GM12892 (cell line): Measurements from ENCODE around the gene SDHA.
"Not testable (repeated sequence)": the region's sequence is repeated elsewhere in the genome, so short reads cannot be mapped to it uniquely, and the experiment has no call there.

Experiments used
- DNase-seq: peaks from one replicate; pipeline ENCODE4 v3.0.0; 2011; ENCODE audit not compliant: insufficient read length
- FAIRE-seq: peaks from 2 replicates; lab custom pipeline; 2011; peaks lifted over from hg19 to GRCh38; lab: Jason Lieb, UNC
- POLR2A ChIP-seq: IDR thresholded peaks from 2 replicates; pipeline ENCODE4 v1.6.1; 2011; ENCODE audit warnings: low read depth, low read length, control low read depth
- POLR2AphosphoS5 ChIP-seq: IDR thresholded peaks from 2 replicates; pipeline ENCODE4 v1.6.1; 2011; ENCODE audit warnings: low read depth, low read length, control low read depth
- TAF1 ChIP-seq: IDR thresholded peaks from 2 replicates; pipeline ENCODE4 v1.6.1; 2011; ENCODE audit warnings: low read depth, mild to moderate bottlenecking, control low read depth, low read length, borderline replicate concordance

Gene SDHA

DNA sequence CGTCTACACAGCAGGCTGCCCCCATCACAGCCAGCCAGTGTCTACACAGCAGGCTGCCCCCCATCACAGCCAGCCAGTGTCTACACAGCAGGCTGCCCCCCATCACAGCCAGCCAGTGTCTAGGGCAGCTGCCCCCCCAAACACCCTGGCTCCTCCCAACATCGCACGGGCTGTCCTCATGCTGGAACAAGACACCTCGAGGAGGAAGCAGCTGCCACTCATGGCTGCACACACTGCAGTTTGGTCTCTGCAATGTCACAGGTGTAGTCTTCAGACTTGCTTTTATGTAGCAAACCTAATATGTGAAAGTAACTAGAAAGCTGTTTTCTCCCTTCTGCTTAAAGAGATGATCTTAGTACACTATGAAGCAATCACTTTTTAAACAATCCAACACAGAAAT, 17.1 kb upstream of the SDHA start:
- FAIRE-seq, result no peak

DNA sequence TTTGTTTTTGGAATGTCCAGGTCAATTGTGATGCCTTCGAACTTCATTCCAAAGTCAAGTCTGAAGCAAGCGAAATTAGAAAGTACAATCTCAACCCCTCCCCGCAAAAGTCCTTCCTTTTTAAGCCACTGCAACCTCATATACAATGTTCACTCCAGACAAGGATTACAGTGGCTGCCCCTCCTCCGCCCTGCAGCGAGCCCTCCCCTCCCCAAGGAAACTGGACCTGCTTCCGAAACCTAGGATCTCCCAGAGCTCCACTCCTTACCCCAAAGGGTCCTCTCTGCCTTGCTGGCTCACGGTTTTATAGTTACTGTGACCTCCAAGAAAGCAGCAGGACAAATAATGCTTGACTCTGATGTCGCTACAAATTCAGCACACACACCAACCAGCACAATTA, 16.4 kb upstream of the SDHA start:
- DNase-seq, result no peak
- TF ChIP-seq TAF1 (no peak), POLR2A (no peak), POLR2AphosphoS5 (no peak)
- FAIRE-seq, result no peak

More for the DNA sequence above, 17.1 kb upstream of the SDHA start:
- DNase-seq, result no peak
- no peak for TF ChIP-seq POLR2AphosphoS5
- TF ChIP-seq TAF1, result no peak
- no peak for TF ChIP-seq POLR2A

DNA sequence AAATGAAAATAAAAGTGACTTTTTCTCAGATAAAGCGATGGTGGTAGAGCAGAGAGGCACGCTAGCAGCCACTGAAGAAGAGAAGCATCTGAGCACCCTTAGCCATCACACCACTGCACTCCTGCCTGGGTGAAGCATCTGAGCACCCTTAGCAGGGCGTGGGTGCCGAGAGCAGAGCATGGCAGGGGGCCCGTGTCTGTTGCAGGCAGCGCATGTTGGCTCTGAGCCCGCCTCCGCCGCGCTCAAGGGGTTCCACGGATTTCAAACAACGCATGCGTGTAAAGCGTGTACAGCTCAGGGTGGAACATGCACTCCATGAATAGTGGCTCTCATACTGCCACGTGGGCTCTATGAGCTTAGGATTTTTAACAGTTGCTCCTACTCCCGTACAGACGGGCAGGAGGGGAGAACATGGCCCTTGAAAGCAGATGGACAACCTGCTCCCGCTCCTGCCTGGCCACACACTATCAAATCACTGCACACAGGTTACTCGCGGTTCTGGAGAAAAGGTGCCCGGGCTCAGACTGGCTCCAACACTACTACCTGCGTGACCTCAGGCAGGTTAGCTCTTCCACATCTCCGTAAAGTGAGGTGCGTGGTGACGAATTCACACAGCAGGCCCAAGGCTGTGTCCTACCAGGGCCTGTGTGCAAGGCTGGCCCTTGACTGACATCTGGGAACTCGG, 14.7 kb upstream of the SDHA start:
- no peak for FAIRE-seq
- no peak for TF ChIP-seq POLR2A
- TF ChIP-seq TAF1, result no peak
- TF ChIP-seq POLR2AphosphoS5, result no peak
- DNase-seq, result no peak

DNA sequence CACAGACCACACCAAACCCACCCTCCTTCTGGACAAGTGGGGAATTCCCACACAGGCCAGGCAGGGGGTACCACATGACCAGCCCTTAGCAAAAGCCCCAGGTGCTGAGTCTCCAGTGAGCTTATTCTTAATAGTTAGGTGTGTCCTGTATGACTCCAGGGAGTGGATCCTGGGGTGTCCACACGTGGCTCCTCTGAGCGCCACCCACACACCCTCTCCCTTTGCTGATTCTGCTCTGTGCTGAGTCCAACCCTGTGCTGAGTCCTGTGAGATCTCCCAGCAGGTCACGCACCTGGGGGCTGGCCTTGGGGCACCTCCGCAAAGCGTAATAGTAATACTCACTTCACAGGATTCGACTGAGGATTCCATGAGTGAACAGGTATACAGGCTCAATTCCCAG, 14.1 kb upstream of the SDHA start:
- no peak for DNase-seq
- FAIRE-seq, result no peak
- no peak for TF ChIP-seq POLR2AphosphoS5
- TF ChIP-seq TAF1, result no peak
- TF ChIP-seq POLR2A, result no peak

DNA sequence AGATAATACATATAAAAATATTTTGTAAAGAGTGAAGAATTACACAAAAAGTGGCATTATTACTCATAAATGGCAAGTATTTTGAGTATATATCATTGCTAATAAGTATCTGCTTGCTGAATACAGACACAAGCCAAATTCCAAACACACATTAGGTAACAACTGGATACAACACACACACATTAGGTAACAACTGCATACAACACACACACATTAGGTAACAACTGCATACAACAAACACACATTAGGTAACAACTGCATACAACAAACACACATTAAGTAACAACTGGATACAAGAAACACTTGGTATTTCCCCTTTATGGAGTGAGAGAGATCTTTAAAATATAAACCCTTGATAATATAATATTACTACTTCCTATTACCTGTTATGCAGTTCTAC, 13.7 kb upstream of the SDHA start:
- no peak for DNase-seq
- TF ChIP-seq TAF1 (no peak), POLR2AphosphoS5 (no peak), POLR2A (no peak)
- FAIRE-seq, result no peak

DNA sequence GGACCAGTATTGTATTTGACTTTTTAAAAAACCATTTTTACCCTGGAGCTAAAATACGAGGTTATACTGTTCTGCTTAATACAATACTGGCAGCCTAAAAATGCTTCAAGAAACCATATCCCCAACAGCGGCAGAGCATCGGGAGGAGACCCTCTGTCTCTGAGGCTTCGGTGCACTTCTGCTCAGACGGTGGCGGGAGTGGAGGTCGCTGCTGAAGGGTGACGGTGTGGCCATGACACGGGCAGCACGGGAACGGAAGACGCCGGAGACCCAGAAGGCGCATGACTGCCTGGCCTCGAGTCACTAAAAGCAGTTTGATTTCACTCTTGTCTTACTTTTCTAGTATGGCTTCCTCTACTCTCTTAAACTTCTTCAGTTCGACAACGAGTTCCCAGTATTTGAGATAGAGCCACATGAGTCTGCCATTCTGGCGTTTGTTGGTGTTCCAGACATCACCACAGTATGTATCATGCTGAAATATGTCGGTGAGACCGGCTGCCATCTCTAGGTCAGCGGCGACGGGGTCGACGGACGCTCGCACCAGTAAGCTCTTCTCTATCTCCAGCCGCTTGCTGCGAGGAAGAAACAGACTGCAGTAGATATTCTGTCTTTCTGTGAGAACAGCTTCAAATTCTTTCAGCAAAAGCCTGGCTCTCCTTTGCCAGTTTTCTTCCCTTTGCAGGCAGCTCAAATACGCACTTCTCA, 13.0 kb upstream of the SDHA start:
- TF ChIP-seq POLR2A (no peak), POLR2AphosphoS5 (no peak), TAF1 (no peak)
- DNase-seq (no peak), FAIRE-seq (no peak)

DNA sequence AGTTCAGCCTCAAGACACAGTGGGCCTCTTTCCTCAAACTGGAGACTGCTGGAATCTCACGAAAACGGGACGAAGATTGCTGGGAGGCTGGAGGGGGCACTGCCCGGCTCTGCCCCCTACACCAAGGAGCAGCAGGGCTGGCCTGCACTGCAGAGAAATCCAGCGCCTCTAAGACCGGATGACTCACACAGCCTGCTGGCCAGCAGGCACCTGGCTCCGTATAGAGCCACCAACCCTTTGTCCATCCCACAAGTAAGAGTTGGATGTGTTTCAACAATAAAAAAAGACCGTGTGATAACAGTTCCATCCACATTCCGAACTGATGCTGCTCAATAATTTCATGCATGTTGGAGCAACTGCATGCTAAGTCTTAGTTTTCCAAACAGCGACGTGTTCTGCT, 11.7 kb upstream of the SDHA start:
- TF ChIP-seq TAF1 (no peak), POLR2A (no peak), POLR2AphosphoS5 (no peak)
- DNase-seq (no peak), FAIRE-seq (no peak)

DNA sequence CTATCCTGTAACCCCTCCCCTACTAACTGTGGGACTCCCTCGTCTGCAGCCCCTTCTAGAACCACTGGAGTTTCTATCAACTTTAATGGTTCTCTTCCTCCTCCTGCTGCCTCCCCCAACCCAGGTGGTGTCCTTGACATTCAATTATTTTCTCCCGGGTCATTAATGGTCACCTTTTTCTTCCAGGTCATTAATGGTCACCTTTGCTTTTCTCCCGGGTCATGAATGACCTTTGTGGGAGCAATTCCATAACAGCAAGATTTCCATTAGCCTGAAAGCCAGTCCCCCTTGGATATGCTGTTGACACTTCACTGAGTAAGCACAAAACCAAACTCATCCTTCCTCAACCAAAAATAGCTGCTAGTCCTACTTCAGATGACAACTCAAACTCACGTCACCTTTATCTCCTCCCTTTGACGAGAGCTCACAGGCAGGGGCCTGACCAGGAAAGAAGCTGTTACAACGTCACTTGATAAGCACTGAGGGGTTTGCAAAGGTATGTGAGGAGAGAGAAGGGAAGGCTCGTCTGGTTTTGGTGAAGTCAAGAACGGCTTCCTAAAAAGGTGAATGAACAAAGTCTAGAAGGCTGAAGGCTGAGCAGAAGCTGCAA, 11.1 kb upstream of the SDHA start:
- FAIRE-seq, result no peak
- no peak for TF ChIP-seq POLR2A
- no peak for TF ChIP-seq POLR2AphosphoS5
- TF ChIP-seq TAF1, result no peak
- no peak for DNase-seq

DNA sequence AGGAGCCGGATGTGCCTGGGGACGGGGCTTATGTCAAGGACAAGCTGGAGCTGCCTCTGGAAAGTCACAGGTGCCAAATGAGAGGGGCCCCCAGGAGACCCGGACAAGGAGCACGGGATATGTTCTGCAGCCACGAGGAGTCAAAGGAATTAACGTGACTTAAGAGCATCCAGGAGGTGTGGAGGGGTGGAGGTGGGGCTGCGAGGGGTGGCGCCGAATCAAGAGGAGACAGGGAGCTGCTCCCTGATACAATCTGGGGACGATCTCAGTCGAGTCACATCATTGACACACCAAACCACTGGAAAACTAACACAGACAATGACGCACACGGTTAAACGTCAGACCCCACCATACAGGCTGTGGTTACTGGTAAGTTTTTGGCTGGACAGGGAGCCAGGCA, 10.5 kb upstream of the SDHA start:
- TF ChIP-seq TAF1 (no peak), POLR2A (no peak), POLR2AphosphoS5 (no peak)
- DNase-seq (no peak), FAIRE-seq (no peak)

DNA sequence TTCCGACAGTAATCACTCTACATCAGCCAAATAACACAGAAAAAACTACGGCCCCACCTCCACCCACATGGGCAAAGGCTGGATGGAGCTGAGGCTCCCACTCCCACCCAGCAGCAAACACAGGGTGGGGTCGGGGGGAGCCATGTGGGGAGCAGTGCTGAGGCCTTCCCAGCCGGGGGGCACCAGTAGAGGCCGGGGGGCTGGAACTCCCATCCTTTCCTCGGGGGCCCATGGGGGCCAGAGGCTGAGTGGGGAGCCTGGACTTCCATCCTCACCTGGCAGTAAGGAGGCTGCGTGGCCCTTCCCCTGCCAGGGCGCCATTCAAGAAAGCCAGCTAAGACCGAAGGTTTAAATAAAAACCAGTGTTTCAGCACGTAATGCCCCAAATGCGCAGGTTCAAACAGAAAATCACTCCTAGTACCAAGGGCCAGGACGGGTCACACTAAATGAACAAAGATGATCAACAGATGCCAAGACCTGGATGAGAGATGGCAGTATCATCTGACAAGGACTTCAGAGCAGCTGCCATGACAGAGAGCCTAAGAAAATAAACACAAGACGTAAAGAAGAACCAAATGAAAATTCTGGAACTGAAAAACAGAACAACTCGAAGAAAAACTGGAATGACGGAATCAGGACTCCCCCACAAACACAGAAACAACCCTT, 9.5 kb upstream of the SDHA start:
- FAIRE-seq (no peak), DNase-seq (no peak)
- no peak for TF ChIP-seq POLR2AphosphoS5
- no peak for TF ChIP-seq TAF1
- no peak for TF ChIP-seq POLR2A

DNA sequence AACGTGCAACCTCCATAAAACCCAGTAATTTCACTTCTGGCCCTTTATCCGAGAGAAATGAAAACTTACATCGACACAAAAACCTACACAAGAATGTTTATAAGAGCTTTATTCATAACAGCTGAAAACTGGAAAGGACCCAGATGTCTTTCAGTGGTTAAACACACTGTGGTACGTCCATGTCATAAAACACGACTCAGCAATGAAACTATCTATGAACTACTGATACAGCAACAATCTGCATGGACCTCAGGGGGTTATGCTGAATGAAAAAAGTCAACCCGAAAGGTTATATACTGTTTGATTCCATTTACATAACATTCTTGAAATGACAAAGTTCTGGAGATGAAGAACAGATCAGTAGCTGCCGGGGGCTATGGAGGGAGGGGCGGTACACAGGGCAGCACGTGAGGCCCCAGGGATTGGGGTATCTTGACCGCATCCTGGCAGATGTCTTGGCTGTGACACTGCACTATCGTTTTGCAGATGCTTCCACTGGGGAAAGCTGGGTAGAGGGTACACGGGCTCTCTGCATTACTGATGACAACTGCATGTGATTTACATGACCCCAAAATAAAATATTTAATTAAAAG, 4.2 kb upstream of the SDHA start:
- no peak for TF ChIP-seq TAF1
- no peak for TF ChIP-seq POLR2AphosphoS5
- no peak for TF ChIP-seq POLR2A
- FAIRE-seq, result no peak
- DNase-seq, result no peak

DNA sequence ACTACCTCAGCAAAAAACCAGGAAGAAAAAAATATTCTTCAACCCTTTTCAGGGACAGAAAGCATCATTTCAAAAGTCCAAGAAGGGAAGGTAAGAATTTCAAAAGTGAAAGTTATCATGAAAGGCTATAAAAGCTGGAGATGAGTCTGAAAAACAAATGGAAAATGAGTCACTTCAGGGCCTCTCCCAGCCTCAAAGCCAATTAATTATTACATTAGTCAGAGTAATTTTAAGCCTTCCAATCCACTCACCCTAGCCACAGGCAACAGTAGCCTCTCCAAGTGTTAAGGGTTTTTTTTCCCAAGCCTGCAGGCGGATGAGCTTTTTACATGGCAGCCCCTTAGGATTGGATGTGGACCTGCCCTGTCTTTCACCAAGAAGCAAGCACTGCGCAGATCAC, 2.9 kb upstream of the SDHA start:
- DNase-seq, FAIRE-seq: not testable (repeated sequence)

DNA sequence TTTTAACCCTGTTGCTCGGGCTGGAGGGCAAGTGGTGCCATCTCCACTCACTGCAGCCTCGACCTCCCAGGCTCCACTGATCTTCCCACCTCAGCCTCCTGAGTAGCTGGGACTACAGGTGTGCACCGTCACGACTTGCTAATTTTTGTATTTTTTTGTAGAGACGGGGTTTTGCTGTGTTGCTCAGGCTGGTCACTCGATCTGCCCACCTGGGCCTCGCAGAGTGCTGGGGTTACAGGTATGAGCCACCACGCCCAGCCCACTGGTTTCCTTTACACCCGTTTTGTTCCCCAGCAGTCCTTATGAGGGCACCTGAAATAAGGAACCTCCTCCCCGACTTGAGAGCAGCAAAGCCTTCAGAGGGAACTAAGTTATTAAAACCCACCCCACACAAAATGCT, 2.0 kb upstream of the SDHA start:
- DNase-seq, FAIRE-seq: not testable (repeated sequence)
